ELF-1 (cell line): ENCODE data around the gene DNAJC25.

Source experiments
- DNase-seq: peaks from one replicate; pipeline ENCODE4 v3.0.0-alpha.2; 2016; ENCODE audit warnings: low read depth, low spot score

The DNAJC25 gene

DNA sequence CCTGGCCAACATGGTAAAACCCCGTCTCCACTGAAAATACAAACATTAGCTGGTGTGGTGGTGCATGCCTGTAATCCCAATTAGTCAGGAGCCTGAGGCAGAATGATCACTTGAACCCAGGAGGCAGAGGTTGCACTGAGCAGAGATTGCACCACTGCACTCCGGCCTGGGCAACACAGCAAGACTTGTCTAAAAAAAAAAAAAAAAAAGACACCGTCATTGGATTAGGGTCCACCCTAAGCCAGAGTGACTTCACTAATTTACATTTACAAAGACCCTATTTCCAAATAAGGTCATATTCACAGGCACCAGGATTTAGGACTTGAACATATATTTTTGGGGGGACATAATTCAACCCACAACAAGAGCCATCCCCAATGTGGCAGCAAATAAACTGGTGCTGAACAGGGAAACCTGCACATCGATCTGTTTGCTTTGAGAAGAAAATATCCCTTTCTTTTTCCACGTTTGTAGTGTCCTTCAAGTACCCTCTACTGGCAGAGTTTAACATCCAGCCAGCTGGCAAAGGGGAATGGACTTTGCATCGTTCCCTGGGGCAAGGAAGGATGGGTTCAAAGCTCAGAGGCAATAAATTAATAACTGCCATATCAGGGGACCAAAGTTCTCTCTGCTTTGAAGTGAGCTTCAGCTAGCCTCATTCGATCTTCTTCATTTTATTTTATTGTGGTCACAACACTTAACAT is 3.7 kb upstream of the DNAJC25 start:
- DNase-seq = no peak

DNA sequence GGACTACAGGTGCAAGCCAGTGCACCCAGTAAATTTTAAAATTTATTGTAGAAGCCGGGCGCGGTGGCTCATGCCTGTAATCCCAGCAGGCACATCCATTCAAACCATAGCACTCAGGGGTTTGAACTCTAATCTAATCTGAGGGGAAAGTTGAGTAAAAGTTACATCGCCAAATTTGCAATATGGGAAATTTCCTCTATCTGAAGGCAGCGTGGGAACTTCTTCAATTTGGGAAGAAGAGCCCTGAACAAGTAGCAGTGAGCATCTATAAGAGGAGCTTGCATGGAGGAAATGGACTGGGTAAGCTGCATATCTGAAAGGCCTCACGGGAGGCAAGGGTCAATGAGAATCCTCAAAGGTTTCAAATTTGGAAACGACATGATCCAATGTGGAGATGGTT is 2.7 kb upstream of the DNAJC25 start:
- no peak for DNase-seq

DNA sequence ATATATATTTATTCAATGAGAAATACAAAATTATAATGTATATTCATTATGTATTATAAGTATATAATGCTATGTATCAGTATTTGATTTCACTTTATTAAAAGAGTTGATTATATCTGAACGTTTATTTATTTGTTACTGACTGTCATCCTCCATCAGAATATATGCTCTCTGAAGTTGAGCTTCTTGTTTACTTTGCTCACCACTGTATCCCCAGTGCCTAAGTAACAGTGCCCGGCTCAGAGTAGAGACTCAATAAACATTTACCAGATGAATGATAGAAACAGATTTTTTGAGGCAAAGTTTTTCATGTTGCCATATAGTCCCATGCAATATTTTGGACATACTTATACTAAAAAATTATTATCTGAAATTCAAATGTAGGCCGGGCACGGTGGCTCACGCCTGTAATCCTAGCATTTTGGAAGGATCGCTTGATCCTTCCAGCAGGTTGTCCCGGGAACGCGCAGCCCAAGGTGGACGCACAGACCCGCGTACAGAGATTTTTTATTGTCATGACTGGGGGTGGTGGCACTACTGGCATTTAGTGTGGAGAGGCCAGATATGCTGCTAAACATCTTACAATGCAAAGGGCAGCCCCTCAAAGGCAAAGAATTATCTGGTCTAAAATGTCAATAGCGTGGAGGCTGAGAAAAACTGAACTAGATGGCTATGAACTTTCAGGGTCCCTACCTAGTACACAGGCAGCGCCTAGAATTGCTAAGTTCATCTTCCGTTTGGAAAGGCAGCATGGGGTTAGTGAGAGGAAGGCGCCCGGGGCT is 761 bp upstream of the DNAJC25 start:
- DNase-seq = no peak

DNA sequence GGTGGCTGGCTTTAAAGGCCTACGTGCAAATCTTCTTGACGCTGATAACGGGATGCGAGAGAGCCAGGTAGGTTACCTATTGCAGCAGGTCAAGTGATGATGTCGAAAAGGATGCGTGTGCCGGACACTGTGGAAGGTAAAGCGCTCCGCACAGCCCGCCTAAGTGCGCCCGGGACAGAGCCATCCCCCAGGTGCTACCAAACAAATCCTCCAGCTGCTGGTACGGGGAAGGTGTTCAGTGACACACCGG is 245 bp upstream of the DNAJC25 start:
- no peak for DNase-seq

DNA sequence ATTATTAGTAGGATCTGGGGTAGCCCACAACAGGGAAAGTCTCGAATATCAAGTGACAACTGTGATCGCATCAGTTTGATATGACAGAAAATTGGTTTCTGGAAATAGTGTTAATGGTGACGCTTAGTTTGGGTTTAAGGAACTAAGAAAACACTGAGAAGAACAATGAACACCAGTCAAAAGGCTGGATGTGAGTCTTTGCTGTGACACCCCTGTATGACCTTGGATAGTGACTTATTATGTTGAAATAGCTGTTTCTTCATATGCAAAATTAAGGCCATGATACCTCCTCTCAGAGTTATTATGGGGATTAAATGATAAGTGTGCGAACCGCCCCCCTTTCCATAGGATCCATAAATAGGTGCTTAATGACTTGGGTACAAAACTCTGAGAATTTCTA is 926 bp downstream of the DNAJC25 start:
- DNase-seq = no peak

DNA sequence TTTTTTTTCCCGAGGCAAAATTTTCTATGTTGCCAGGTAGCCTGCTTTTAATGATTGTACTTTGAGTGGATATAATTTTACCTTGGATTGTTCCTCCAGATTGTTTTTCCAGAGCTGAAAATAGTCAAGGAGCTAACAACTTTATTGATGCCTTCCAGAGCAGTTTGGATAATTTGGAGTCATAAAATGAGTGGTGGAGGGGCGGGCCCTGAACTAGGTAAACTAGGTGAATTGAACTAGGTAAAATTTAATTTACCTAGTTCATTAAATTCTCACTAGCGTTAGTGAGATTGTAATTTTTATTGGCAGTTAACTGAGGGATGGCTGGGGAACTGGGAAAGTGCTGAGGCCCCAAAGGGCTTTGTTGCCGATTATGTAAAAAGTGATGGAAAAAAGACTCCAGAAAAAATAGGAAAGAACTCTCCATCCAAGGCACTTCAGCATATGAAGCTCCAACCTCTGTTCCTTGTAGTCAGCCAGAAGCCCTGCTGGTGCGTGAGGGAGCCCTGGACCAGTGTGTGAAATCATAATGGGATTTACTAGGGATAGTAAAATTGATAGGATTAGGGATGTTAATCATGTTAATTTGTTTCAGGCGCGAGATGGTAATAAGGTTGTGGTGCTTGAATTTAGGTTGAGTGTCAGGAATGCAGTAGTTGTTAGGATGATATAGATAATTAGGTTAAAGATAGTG is 1.7 kb downstream of the DNAJC25 start:
- DNase-seq = no peak

DNA sequence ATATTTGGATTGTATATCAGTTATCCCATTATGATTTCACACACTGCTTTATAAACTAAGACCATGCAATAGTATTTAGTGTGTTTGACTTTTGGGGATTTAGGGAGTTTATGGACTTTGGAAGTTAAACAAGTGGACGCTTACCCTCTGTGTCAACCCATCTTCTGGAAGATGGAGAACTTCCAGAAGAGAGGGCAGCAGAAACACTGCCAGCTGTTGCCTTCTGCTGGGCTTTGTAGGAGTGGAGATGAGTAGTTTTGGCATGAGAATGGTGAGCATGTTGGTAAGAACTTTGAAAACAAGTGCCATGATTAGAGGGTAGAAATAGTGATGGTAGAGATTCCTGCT is 2.2 kb downstream of the DNAJC25 start:
- no peak for DNase-seq

DNA sequence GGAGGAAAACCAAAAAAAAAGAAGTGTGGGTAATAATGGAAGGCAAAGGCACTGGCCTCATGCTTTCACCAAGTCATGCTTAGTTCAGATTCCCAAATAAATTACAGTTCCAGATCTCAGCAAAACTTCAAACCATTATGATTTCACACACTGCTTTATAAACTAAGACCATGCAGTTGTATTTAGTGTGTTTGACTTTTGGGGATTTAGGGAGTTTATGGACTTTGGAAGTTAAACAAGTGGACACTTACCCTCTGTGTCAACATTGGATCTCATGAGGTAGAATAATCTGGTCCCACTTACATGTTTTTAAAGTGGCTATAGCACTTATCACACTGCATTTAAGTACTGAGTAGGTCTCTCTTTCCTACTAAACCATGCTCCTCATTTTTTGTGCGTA is 3.7 kb downstream of the DNAJC25 start:
- no peak for DNase-seq

DNA sequence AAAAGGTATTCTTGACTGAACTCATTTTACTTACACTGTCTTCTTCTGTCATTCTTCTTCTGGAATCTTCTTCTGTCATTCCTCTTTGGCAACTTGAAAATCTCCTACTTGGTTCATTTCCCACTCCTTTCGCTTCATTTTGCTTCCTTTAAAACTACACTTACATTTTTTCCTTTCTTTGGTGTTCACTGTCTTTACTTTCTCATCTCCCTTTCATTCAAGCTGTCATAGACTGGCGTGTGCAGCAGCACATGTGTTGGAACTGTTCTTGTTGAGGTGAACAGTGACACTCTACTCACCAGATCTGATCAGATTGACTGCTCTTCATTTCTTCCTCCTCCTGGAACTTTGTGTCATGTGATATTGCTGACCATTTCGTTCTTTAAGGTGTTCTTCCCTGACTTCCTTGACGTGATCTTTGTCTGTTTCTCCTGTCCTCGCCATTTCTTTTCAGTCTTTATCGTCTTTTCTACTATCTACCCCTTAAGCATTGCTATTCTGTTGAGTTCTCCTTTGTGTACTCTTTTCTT is 6.4 kb downstream of the DNAJC25 start:
- DNase-seq = no peak

DNA sequence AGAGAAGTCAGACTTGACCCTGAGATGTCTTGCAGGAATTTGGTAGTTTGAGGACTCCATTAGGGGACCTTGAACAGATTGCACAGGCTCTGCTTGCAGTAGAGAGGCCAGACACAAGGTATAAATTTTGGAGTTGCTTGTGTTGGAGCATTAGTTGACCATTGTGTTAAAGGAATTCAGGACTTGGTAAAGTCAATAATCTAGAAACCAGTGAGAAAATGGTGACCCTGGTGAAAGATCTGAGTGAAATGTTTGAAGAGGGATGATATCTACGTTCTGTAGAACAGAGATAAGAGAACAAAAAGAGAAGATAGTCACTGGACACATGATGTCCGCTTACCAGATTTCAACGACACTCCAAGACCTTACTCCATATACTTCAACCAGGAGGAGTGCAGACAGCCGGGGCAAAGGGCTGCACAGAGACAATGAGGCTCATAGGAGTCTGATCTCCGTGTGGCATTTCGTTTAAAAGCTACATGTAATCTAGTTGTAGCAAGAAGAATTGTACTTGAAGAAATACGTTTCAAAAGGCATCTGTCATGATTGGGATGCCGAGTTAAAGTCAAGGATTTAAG is 13.2 kb downstream of the DNAJC25 start:
- DNase-seq = no peak

DNA sequence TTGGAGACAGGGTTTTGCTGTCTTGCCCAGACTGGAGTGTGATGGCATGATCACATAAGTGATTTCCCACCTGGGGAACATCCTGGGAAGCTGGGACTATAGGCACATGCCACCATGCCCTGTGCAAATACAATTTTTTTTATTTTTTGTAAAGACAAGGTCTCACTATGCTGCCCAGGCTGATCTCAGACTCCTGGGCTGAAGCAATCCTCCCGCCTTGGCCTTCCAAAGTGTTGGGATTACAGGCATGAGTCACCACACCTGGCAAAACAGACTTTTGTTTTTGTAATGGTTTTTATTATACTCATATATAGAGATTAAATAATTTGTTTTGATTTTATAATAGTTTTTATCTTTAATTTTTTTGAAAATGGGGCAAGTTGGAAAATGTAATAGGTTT is 14.7 kb downstream of the DNAJC25 start:
- DNase-seq = no peak

DNA sequence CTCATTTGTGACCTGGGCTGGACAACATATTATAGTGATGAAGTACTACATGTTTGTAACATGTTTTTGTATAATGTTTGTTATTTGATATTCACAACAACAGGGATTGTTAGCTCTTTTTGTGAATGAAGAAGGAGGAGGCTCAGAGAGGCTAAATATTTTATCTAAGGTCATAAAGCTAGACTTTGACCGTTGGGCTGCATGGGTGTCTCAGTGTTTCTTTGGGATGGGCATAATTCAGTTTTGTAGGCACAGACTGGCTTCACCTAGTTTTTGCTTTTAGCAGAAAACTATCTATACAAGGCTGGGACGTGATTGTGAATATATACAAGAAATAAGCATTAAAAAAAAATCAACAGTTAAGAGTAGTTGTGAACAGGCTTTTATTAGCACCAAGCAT is 15.3 kb downstream of the DNAJC25 start:
- DNase-seq = no peak

DNA sequence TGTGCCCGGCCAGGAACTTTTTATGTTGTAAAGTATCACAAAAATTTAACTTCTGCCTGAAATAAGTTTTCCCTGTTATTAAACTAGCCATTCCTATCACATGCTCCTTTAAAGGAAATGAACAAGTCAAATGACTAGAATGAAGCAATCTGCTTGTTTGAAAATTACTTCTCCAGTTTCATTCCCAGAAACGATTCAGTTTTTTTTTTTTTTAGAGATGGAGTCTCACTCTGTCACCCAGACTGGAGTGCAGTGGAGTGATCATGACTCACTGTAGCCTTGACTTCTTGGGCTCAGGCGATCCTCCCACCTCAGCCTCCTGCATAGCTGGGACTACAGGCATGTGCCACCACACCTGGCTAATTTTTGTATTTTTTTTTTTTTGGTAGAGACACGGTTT is 16.9 kb downstream of the DNAJC25 start:
- no peak for DNase-seq

DNA sequence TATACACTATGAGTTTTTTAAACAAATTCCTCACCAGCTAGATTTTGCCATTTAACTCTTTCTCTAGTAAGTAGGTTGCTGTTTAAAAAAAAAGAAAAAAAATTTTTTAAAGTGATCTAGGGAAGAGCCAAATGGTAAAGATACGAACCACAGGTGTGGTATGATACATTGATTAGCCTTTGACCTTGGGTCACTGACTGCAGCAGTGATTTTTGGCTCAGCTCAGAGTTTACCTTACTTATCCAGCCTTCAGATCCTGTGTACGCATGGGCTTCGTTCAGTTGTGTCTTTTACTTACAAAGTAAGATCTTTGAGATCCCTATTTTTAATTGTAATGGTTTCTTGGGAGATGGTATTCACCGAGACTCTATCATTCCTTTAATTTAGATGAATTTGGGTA is 17.9 kb downstream of the DNAJC25 start:
- no peak for DNase-seq

DNA sequence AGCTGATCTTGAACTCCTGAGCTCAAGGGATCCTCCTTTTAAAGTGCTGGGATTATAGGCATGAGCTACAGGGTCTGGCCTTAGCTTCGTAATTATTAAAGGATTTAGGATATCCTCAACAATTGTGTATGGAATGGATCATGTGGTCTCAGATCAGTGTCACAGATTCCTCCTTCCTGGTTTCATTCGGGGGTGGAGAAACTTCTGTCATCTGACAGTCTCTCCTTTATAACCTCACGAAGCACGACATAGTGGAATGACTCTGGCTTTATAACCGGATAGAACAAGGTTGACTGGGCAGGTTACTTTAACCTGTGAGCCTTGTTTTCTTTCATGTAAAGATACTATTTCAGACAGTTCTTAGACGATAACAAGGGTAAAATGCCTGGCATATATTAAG is 25.9 kb downstream of the DNAJC25 start:
- no peak for DNase-seq

DNA sequence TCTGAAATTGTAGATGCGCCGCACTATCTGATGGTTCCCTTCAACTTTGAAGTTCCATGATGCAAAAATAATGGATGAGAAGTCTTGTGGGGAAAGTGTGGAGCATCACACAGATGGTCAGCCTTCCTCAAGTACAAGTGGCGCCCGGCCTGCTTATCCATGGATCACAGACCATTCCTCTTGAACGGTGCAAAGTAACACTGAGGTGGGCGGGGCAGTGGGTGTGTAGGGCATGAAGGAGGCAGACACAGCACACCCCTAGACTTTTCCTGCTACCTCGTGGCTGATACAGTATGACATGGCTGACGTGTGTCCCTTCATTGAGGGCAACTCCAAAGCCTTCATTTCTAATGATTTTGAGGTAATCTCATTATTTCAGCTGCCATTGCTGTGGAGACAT is 27.8 kb downstream of the DNAJC25 start:
- DNase-seq = no peak

DNA sequence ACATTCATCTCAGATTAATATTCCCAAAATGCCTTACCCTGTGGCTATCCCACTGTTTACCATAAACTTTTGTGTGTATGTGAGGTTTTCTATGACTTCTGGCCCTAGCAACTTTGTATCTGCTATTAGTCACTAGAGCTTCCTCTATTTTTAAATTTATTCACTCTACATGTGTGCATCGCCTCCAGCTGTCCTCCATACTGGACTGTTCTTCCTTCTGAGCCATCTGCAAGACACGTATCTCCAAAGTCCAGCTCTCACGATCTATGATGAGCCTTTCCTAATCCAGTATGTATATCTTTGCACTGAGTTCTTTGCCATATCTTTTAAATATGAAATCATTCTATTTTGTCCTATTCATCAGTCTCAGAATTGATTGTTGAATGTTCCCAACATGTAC is 28.6 kb downstream of the DNAJC25 start:
- no peak for DNase-seq

DNA sequence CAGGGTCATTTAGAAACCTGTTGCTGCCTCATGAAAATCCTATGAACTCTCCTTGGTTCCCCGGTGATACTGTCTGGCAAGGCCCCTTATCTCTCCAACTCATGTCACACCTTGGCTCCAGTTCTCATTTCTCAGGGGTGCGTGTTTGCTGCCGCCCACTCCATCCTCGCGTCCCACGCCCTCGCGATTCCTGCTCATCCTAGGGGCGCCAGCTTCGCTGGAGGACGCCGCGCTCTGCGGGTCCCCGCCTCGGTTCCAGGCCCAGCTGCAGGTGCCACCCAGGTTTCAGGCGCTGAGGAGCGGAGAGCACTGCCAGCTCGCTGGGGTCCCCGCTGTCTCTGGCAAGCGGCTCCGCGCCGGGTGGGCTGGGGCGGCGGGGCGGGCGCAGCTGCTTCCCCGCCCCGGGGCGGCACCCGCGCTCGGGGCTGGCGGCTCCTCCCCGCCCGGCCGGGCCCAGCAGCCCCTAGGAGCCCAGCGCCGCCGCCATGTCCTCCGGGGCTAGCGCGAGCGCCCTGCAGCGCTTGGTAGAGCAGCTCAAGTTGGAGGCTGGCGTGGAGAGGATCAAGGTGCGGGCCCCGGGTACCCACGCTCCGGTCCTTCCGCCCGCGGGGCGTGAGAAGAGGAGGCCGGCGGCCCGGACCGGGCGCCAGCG is 30.1 kb downstream of the DNAJC25 start, which contains the start of gene GNG10:
GNG10 (plus strand) TSS at position 456 of the 652 bp plus-strand sequence; CDS start at position 486, 30 bp downstream.
- DNase-seq = peak; percentile 39

DNA sequence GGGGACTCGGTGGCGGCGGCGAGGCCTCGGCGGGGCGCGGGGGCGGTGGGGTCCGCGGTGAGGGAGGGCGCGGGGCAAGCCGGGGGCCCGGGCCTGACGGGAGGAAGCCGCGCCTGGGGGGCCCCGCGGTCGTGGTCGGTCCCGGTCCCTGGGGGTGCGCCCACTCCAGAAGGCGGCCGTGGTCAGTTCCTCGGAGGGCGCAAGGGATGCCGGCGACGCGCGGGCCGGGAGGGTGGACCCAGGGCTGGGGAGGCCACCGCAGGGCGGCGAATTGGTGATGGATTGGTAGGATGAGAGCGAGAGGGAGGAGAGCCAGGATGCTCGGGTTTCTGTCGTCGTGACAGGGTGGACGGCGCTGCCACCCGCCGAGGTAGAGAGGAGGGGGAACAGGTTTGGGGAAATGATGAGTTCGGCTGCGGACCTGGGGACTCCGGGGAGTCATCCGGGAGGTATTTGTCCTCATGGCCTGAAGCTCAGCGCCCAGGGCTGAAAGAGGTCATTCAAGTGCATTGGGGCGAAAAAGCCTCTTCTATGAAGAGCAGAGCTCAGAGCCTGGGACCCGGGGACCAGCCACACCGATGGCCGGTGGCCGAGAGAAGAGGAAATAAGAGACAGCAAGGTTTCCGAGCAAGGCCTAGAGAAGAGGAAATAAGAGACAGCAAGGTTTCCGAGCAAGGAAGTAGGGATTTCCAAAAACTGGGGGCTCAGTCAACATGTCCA is 30.8 kb downstream of the DNAJC25 start:
- peak; percentile 46 for DNase-seq

DNA sequence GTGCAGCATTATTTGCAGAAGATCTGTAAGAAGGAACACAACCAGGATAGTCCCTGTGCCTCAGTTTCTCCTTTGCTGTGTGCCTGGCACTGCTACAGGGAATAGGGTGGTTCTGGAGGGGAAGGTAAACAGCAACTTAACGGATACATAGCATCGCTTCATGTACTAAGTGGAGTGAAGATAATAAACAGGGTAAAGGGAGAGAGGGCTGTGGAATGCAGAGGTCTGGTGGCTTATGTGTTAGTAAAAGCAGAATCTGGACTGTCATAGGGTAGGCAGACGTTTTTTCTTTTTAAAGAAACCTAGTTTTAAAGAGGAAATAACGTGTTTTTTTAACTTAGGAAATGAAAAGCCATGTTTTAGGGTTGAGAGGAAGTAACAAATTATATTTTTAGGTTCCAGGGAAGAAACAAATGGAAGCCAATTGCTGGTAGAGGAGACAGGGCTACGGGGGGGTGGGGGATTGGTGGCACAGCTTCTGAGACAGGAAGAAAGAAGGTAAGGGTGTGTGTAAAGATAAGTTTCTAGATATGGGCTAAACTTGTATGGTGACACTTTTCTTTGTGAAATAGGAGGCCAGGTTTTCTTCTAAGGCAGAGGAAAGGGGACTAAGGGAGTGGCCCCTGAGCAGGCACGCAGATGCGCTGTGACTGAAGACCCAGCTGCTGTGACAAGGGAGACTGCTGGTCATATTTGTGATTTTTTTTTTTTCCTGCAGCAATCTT is 31.6 kb downstream of the DNAJC25 start:
- peak; percentile 25 for DNase-seq
